K562 (cell line): ENCODE results near the gene THRSP. TPM values are rescaled to one million over a fixed set of nuclear protein-coding genes. Genes with fewer than 3 reads are reported as not detected.

Experiments
- ZBTB40 ChIP-seq, 2 experiments: fragments of 450-650 bp in 1 of 2; sonication (generic) in 1 of 2; formaldehyde crosslinking in 1 of 2; IDR thresholded peaks; 2 replicates each; pipeline versions ENCODE4 v1.7.1 to v1.9.0; 2016 to 2022; ENCODE audit warnings: inconsistent platforms in 1 of 2, mild to moderate bottlenecking in 1 of 2, missing genetic modification reagents in 1 of 2
- polyA plus RNA-seq, 8 experiments: library from polyadenylated mRNA; depleted of rRNA in 4 of 8; stranded (reverse) in 5 of 8; unstranded in 3 of 8; fragments of >200 nt; fragmentation: Nextera tagmentation in 2 of 8; fragmentation: Illumina TruSeq in 1 of 8; extraction: Ambion mirVana in 2 of 8; extraction: Trizol in 1 of 8; gene quantifications; 2 replicates each; pipeline versions ENCODE4 v1.2.1 to v1.2.3, GENCODE V29; 2011 to 2014; ENCODE audit warnings: inconsistent platforms in 1 of 8, missing spikeins in 1 of 8
- total RNA-seq, 7 experiments: library from RNA; depleted of rRNA in 6 of 7; stranded (reverse); fragments of >200 nt in 6 of 7; fragmentation: Illumina TruSeq in 2 of 7; extraction: Trizol in 2 of 7; gene quantifications; 2 replicates each; pipeline versions ENCODE4 v1.2.1 to v1.2.3, GENCODE V29; 2011 to 2021; ENCODE audit warnings: low replicate concordance in 1 of 7

THRSP gene
- total and polyA plus RNA-seq, 9 of the 15 experiments (the other 6 are each of a cell fraction or from before 2014, with no cell fraction given), result 0.23 to 0.56 (median 0.31) TPM; not detected in 2

DNA sequence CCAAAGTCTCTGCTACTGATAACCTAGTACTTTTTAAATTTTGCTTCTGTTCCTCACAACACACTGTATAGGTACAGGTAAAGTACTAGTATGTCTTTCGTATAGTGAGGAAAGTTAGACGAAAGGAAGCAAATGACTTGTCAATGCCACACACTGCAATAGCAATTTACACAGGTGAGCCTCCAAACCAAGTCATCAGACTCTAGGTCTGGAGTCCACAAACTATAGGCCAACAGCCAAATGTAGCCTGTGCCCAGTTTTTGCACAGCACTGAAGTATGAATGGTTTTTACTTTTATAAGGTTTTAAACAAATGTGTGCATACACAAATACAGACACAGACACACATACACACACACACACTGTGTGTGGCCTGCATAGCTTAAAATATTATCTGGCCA, 47.6 kb downstream of the THRSP start (continued):
- TF ChIP-seq ZBTB40 (IDR thresholded peaks at IDR 0.05) (no peak), ZBTB40 (CRISPR knock-in tag; IDR thresholded peaks at IDR 0.05) (no peak)
- TF ChIP-seq, all 486 proteins: peak for 0
